Lung (tissue), 12 donors: Measurements from ENCODE around the gene RBMS2. TPM values are rescaled to one million over a fixed set of nuclear protein-coding genes. Genes with fewer than 3 reads are reported as not detected.

ENCODE experiments used
- ATAC-seq: fragments of 200-7000 bp; cut with Tn5 transposase; one replicate; pipeline ENCODE4 v1.9.1; 2020; ENCODE audit warnings: moderate number of reproducible peaks; ENCODE audit not compliant: insufficient read depth, low FRiP score
- DNase-seq, 3 donors: peaks; one replicate each; pipeline ENCODE4 v3.0.0-alpha.2; 2013 to 2017
- H3K27ac ChIP-seq, 2 donors: one replicate each; pipeline ENCODE4 v1.5.1; 2013; ENCODE audit warnings: mild to moderate bottlenecking in 2 of 2, moderate library complexity in 2 of 2, control low read depth in 1 of 2, inconsistent platforms in 1 of 2, low read depth in 1 of 2, low read length in 1 of 2
- H3K27me3 ChIP-seq, 3 donors: one replicate each; pipeline ENCODE4 v1.5.1; 2013; ENCODE audit warnings: low read length in 2 of 3; ENCODE audit not compliant: control insufficient read depth in 3 of 3, insufficient read depth in 3 of 3
- H3K36me3 ChIP-seq, 4 donors: one replicate each; pipeline ENCODE4 v1.5.1; 2013; ENCODE audit warnings: low read length in 4 of 4, mild to moderate bottlenecking in 1 of 4, moderate library complexity in 1 of 4; ENCODE audit not compliant: control insufficient read depth in 4 of 4, insufficient read depth in 4 of 4
- H3K4me1 ChIP-seq, 5 donors: one replicate each; pipeline ENCODE4 v1.5.1; 2013; ENCODE audit warnings: low read length in 5 of 5, mild to moderate bottlenecking in 2 of 5, moderate library complexity in 1 of 5; ENCODE audit not compliant: control insufficient read depth in 5 of 5, insufficient read depth in 5 of 5
- H3K4me3 ChIP-seq: one replicate; pipeline ENCODE4 v1.5.1; 2013; ENCODE audit warnings: mild to moderate bottlenecking, control low read depth, moderate library complexity
- H3K9ac ChIP-seq, 2 donors: one replicate each; pipeline ENCODE4 v1.5.1; 2013; ENCODE audit warnings: low read length in 2 of 2, control low read depth in 1 of 2; ENCODE audit not compliant: insufficient read depth in 1 of 2
- H3K9me3 ChIP-seq, 4 donors: one replicate each; pipeline ENCODE4 v1.5.1; 2013; ENCODE audit warnings: low read length in 3 of 4, mild to moderate bottlenecking in 1 of 4, moderate library complexity in 1 of 4; ENCODE audit not compliant: control insufficient read depth in 4 of 4, insufficient read depth in 3 of 4
- WGBS, 2 donors: extraction: QIAGEN DNeasy Blood & Tissue Kit; methylation state at CpG; one replicate each; pipeline ENCODE4 v1.1.7; 2013; 5-methylcytosine and 5-hydroxymethylcytosine counted together
- polyA plus RNA-seq, 2 donors: library from polyadenylated mRNA; stranded (reverse); fragments of 200-250 nt; gene quantifications; one replicate each; pipeline ENCODE4 v1.2.1, GENCODE V29; 2013
- total RNA-seq, 2 donors: library from RNA; depleted of rRNA in 1 of 2; stranded (reverse); fragments of >200 nt in 1 of 2; gene quantifications; one replicate each; pipeline ENCODE4 v1.2.1, GENCODE V29; 2014 to 2021
- TF ChIP-seq, protein P1 (sequence below): IDR thresholded peaks from 2 replicates; pipeline ENCODE4 v1.5.1; 2012; ENCODE audit warnings: mild to moderate bottlenecking; ENCODE audit errors: control extremely low read depth, extremely low read depth
- donor health status: control.
- donor health status: control.
- donor health status: Bipolar disorder and iron deficiency.
- donor health status: healthy.
- donor health status: DM: yes; HTN: yes; CAD: no.

Gene RBMS2
- total and polyA plus RNA-seq, 4 donors = 16.3 to 71.0 (median 42.7) TPM

DNA sequence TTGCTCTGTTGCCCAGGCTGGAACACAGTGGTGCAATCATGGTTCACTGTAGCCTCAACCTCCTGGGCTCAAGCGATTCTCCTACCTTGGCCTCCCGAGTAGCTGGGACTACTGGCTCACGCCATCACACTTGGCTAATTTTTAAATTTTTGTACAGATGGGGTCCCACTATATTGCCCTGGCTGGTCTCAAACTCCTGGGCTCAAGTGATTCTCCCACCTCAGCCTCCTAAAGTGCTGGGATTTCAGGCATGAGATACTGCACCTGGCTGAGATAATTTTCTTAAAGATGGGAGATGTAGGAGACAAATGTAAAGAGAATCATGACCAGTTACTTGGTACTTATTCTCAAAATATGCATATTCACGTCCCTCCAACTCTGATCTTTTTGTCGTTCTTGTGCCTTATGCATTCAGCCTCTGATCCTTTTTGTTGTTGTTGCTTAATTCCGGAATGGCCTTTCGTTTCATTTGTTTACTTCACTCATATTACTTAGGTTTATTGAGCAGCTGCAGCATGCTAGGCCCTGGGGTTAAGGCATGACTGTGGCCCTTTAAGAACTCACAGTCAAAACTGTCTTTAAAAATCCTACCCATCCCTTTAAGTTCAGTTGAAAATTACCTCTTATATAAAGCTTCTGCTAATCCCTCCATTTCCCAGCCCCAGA lies 8.9 kb downstream of the RBMS2 start:
- Histone ChIP-seq H3K4me3 (no peak overlapping the region), H3K9ac (no peak overlapping the region), H3K27ac (no peak overlapping the region), H3K27me3 (no peaks in the 10 kb centered on the region), H3K36me3 (peaks cover 0 to 4% (median 1%) of the 10 kb centered on the region in 4 donors), H3K4me1 (peaks cover 5 to 13% (median 10%) of the 10 kb centered on the region in 5 donors), H3K9me3 (no peaks in the 10 kb centered on the region)
- no peak for ATAC-seq
- DNase-seq = peak in 1 of 3 donors; percentile 13
- 67 to 88% methylated on average over 7 of the region's 7 CpGs for WGBS, 2 donors
- TF ChIP-seq, protein P1, sequence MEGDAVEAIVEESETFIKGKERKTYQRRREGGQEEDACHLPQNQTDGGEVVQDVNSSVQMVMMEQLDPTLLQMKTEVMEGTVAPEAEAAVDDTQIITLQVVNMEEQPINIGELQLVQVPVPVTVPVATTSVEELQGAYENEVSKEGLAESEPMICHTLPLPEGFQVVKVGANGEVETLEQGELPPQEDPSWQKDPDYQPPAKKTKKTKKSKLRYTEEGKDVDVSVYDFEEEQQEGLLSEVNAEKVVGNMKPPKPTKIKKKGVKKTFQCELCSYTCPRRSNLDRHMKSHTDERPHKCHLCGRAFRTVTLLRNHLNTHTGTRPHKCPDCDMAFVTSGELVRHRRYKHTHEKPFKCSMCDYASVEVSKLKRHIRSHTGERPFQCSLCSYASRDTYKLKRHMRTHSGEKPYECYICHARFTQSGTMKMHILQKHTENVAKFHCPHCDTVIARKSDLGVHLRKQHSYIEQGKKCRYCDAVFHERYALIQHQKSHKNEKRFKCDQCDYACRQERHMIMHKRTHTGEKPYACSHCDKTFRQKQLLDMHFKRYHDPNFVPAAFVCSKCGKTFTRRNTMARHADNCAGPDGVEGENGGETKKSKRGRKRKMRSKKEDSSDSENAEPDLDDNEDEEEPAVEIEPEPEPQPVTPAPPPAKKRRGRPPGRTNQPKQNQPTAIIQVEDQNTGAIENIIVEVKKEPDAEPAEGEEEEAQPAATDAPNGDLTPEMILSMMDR = no peak

DNA sequence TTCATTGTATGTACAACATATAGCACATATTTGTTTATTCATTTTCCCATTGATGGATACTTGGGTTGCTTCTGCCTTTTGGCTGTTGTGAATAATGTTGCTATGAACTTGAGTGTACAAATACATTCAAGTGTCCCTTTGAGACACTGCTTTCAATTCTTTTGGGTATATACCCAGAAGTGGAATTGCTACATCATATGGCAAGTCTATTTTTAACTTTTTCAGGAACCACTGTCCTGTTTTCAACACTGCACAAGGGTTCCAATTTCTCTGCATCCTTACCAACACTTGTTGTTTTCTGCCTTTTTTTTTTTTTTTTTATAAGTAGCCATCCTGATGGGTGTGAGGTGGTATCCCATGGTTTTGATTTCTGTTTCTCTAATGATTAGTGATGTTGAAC lies 15.9 kb downstream of the RBMS2 start:
- Histone ChIP-seq H3K9ac (no peak overlapping the region), H3K27ac (no peak overlapping the region), H3K36me3 (peaks cover 0 to 4% (median 0%) of the 10 kb centered on the region in 4 donors), H3K4me3 (no peak overlapping the region), H3K27me3 (no peaks in the 10 kb centered on the region), H3K4me1 (peaks cover 0 to 11% (median 5%) of the 10 kb centered on the region in 5 donors), H3K9me3 (no peaks in the 10 kb centered on the region)
- ATAC-seq (no peak), DNase-seq (no peak)
- TF ChIP-seq, protein P1 = no peak

DNA sequence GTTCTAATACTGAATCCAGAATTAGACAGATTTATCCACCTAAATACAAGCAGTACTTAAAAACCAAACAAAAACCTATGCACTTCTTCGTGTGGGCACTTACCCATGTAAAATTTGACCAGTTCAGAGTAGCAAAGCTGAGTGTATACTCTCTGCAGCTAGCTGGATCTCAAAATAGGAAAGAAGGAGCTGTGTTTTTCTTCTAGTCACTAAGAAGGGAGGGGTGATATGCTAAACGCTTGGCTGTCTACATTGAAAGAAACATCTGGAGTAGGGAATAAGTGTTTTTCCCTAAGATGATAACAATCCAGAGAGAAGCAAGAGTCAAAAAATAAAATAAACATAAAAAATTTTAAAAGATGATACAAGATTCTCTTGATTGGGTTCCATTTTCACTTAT lies 20.0 kb downstream of the RBMS2 start:
- Histone ChIP-seq H3K27ac (no peak overlapping the region), H3K9ac (peak overlapping the region in 1 of 2 donors; percentile 11), H3K27me3 (no peaks in the 10 kb centered on the region), H3K36me3 (peaks cover 0 to 6% (median 0%) of the 10 kb centered on the region in 4 donors), H3K9me3 (no peaks in the 10 kb centered on the region), H3K4me3 (no peak overlapping the region), H3K4me1 (peaks cover 0 to 11% (median 5%) of the 10 kb centered on the region in 5 donors)
- WGBS, 2 donors = 35 to 51% methylated on average over 2 of the region's 2 CpGs
- ATAC-seq (no peak), DNase-seq (peak in 2 of 3 donors; percentile 59 to 72)
- TF ChIP-seq, protein P1 = no peak
